HCT116 (cell line): ENCODE measurements around the gene BST2. TPM values are rescaled to one million over a fixed set of nuclear protein-coding genes. Genes with fewer than 3 reads are reported as not detected.

Source experiments
- ATAC-seq: fragments of 200-7000 bp; cut with Tn5 transposase; 2 replicates; pipeline ENCODE4 v1.9.1; 2020; ENCODE audit warnings: mild to moderate bottlenecking, moderate library complexity
- BruUV-seq: library from RNA; stranded (reverse); fragments of 400-500 nt; replicated peaks from 2 replicates; lab custom pipeline; 2021; lab: Mats Ljungman, UMichigan
- CTCF ChIA-PET: fragments of 300-600 bp; sonication (Branson Sonifier 250); formaldehyde crosslinking; loops from one replicate; lab custom pipeline; 2021; ENCODE audit warnings: antibody characterized with exemption; lab: Charles Lee
- POLR2A ChIA-PET: fragments of 300-600, 350-600 bp; sonication (Branson Sonifier 250); formaldehyde crosslinking; loops from one replicate; lab custom pipeline; 2021; ENCODE audit warnings: antibody characterized with exemption; lab: Charles Lee
- RAD21 ChIA-PET, 2 experiments: fragments of 300-600 bp; sonication (Branson Sonifier 250); formaldehyde crosslinking; loops; one replicate each; lab custom pipeline; 2023; ENCODE audit warnings: low total read pairs in 2 of 2; ENCODE audit not compliant: uncharacterized antibody in 2 of 2, unreplicated experiment in 2 of 2, low non-redundant PET in 1 of 2; lab: Charles Lee
- DNase-seq: peaks from one replicate; pipeline ENCODE4 v3.0.0-alpha.2; 2010; ENCODE audit warnings: low read depth, low spot score
- H2AFZ ChIP-seq: fragments of 200-600 bp; shearing (Covaris generic), sonication (generic); 2 replicates; pipeline ENCODE4 v1.6.1; 2017; ENCODE audit warnings: low read depth, mixed run types, mixed read lengths, antibody characterized with exemption, low read length; ENCODE audit not compliant: poor library complexity, severe bottlenecking
- H3K27ac ChIP-seq: 2 replicates; pipeline ENCODE4 v1.5.1; 2012; ENCODE audit warnings: low read depth, low read length
- H3K27me3 ChIP-seq: fragments of 200-600 bp; sonication (generic); 2 replicates; pipeline ENCODE4 v1.6.1; 2016; ENCODE audit warnings: mixed run types, low read length, mixed read lengths; ENCODE audit not compliant: insufficient read depth
- H3K36me3 ChIP-seq, 2 experiments: fragments of 200-500 bp in 1 of 2; fragments of 200-600 bp in 1 of 2; sonication (Bioruptor generic) in 1 of 2; sonication (generic) in 1 of 2; 2 replicates each; pipeline versions ENCODE4 v1.5.1 to v1.6.1; 2014 to 2016; ENCODE audit warnings: low read length in 2 of 2, inconsistent platforms in 1 of 2, mixed read lengths in 1 of 2, mixed run types in 1 of 2; ENCODE audit not compliant: insufficient read depth in 2 of 2, control insufficient read depth in 1 of 2
- H3K4me1 ChIP-seq, 2 experiments: fragments of 200-600 bp in 1 of 2; sonication (generic) in 1 of 2; 2 replicates each; pipeline versions ENCODE4 v1.5.1 to v1.6.1; 2012 to 2017; ENCODE audit warnings: low read length in 2 of 2, inconsistent platforms in 1 of 2, mild to moderate bottlenecking in 1 of 2, mixed read lengths in 1 of 2, mixed run types in 1 of 2, moderate library complexity in 1 of 2; ENCODE audit not compliant: insufficient read depth in 2 of 2, control insufficient read depth in 1 of 2
- H3K4me2 ChIP-seq: fragments of 200-600 bp; sonication (generic); 2 replicates; pipeline ENCODE4 v1.6.1; 2017; ENCODE audit warnings: mixed run types, low read length, mixed read lengths
- H3K4me3 ChIP-seq, 2 experiments: fragments of 200-600 bp in 1 of 2; sonication (generic) in 1 of 2; replicated peaks in 1 of 2; 2 replicates each; pipeline ENCODE4 v1.5.1; 2011 to 2016; ENCODE audit warnings: low read length in 2 of 2, control low read depth in 1 of 2, low read depth in 1 of 2, mild to moderate bottlenecking in 1 of 2, mixed read lengths in 1 of 2, mixed run types in 1 of 2
- H3K79me2 ChIP-seq: fragments of 200-600 bp; sonication (generic); 2 replicates; pipeline ENCODE4 v1.6.1; 2017; ENCODE audit warnings: mild to moderate bottlenecking, mixed run types, low read length, moderate library complexity, mixed read lengths; ENCODE audit not compliant: insufficient read depth
- H3K9ac ChIP-seq: fragments of 200-600 bp; sonication (generic); 2 replicates; pipeline ENCODE4 v1.6.1; 2016; ENCODE audit warnings: low read length, mixed read lengths
- H3K9me2 ChIP-seq: fragments of 200-600 bp; sonication (generic), shearing (Covaris generic); 2 replicates; pipeline ENCODE4 v1.6.1; 2017; ENCODE audit warnings: mixed run types, mild to moderate bottlenecking, moderate library complexity; ENCODE audit not compliant: insufficient read depth
- H3K9me3 ChIP-seq, 2 experiments: fragments of 200-500 bp in 1 of 2; fragments of 200-600 bp in 1 of 2; sonication (Bioruptor generic) in 1 of 2; sonication (generic) in 1 of 2; 2 replicates each; pipeline ENCODE4 v1.6.1; 2014 to 2017; ENCODE audit warnings: low read length in 2 of 2, mixed read lengths in 2 of 2, inconsistent platforms in 1 of 2, low read depth in 1 of 2, mild to moderate bottlenecking in 1 of 2, mixed run types in 1 of 2, moderate library complexity in 1 of 2; ENCODE audit not compliant: control insufficient read depth in 1 of 2, insufficient read depth in 1 of 2
- H4K20me1 ChIP-seq: fragments of 200-600 bp; sonication (generic), shearing (Covaris generic); 2 replicates; pipeline ENCODE4 v1.6.1; 2017; ENCODE audit warnings: mixed run types, mild to moderate bottlenecking, moderate library complexity; ENCODE audit not compliant: insufficient read depth
- CBX3 ChIP-seq: IDR thresholded peaks from 2 replicates; pipeline ENCODE4 v1.6.1; 2012; ENCODE audit warnings: low read depth
- CEBPB ChIP-seq: IDR thresholded peaks from 2 replicates; pipeline ENCODE4 v1.6.1; 2012; ENCODE audit warnings: low read depth
- EGR1 ChIP-seq: IDR thresholded peaks from 2 replicates; pipeline ENCODE4 v1.6.1; 2012; ENCODE audit warnings: low read depth
- ELF1 ChIP-seq: IDR thresholded peaks from 2 replicates; pipeline ENCODE4 v1.6.1; 2012; ENCODE audit warnings: low read depth, borderline replicate concordance
- FOSL1 ChIP-seq: IDR thresholded peaks from 2 replicates; pipeline ENCODE4 v1.6.1; 2012; ENCODE audit warnings: low read depth
- JUND ChIP-seq: IDR thresholded peaks from 2 replicates; pipeline ENCODE4 v1.6.1; 2012
- POLR2A ChIP-seq: IDR thresholded peaks from 2 replicates; pipeline ENCODE4 v1.7.0; 2011; ENCODE audit warnings: borderline replicate concordance; ENCODE audit not compliant: insufficient read depth, insufficient read length; ENCODE audit errors: extremely low read depth
- POLR2AphosphoS5 ChIP-seq: IDR thresholded peaks from 2 replicates; pipeline ENCODE4 v1.6.1; 2011; ENCODE audit warnings: mild to moderate bottlenecking, low read depth, low read length, moderate library complexity
- RAD21 ChIP-seq: IDR thresholded peaks from 2 replicates; pipeline ENCODE4 v1.6.1; 2012; ENCODE audit warnings: low read depth, mild to moderate bottlenecking
- SIN3A ChIP-seq: IDR thresholded peaks from 2 replicates; pipeline ENCODE4 v1.6.1; 2012; ENCODE audit warnings: low read depth
- TCF7L2 ChIP-seq: IDR thresholded peaks from 2 replicates; pipeline ENCODE4 v1.7.0; 2011; ENCODE audit warnings: borderline replicate concordance, inconsistent platforms; ENCODE audit not compliant: insufficient read depth, insufficient read length; ENCODE audit errors: extremely low read depth
- YY1 ChIP-seq: IDR thresholded peaks from 2 replicates; pipeline ENCODE4 v1.6.1; 2011; ENCODE audit warnings: low read length, low read depth, moderate library complexity, mild to moderate bottlenecking; ENCODE audit not compliant: insufficient replicate concordance; ENCODE audit errors: extremely low read depth
- ZNF274 ChIP-seq: fragments of 200-500 bp; sonication (Bioruptor generic); IDR thresholded peaks from 2 replicates; pipeline ENCODE4 v1.6.1; 2014; ENCODE audit warnings: mild to moderate bottlenecking, low read depth, low read length, inconsistent platforms
- intact Hi-C: fragments of 100-400 bp; cut with micrococcal nuclease; formaldehyde crosslinking; loops from 2 replicates; pipeline ENCODE4 v1.10.0; 2022
- total RNA-seq: library from RNA; stranded (reverse); gene quantifications from one replicate; pipeline ENCODE4 v1.2.1, GENCODE V29; 2021; ENCODE audit not compliant: unreplicated experiment
- TF ChIP-seq, protein P1 (sequence below): IDR thresholded peaks from 2 replicates; pipeline ENCODE4 v1.6.1; 2012
- TF ChIP-seq, protein P2 (sequence below): IDR thresholded peaks from 2 replicates; pipeline ENCODE4 v1.6.1; 2011; ENCODE audit warnings: mild to moderate bottlenecking, low read length, moderate library complexity; ENCODE audit not compliant: insufficient replicate concordance; ENCODE audit errors: extremely low read depth
- TF ChIP-seq, protein P3 (sequence below): IDR thresholded peaks from 2 replicates; pipeline ENCODE4 v1.6.1; 2012

BST2 gene
- total RNA-seq, 1 experiment from 2014 or later, result 5.4 TPM

DNA sequence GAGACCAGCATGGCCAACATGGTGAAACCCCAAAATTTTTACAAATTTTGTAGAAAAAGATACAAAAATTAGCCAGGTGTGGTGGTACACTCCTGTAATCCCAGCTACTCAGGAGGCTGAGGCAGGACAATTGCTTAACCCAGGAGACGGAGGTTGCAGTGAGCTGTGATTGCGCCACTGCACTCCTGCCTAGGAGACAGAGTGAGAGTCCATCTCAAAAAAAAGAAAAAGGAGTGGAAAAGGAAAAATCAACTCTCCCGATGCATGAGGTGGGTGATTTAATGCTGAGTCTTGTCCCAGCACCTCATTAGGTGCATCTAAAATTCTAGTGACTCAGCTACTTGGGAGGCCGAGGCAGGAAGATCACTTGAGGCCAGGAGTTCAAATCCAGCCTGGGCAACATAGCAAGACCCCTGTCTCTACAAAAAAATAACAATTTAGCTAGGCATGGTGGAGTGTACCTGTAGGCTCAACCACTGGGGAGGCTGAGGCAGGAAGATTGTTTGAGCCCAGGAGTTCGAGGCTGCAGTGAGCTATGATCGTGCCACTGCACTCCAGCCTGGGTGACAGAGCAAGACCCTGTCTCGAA lies 48.3 kb downstream of the BST2 start:
- no peak overlapping the region for H2AFZ ChIP-seq
- no peaks in the 10 kb centered on the region for H3K9me3 ChIP-seq
- H3K9ac ChIP-seq, result no peak overlapping the region
- intact Hi-C loops, result no loop called here
- ChIA-PET CTCF (interaction anchor here (1.0 to 1.8 kb wide), 2 partner anchors 9 to 12 kb away, joined by 4 read pairs; no protein-coding TSS in a partner anchor), POLR2A (no interaction called here), RAD21 (no interaction called here)
- H3K27me3 ChIP-seq, result no peaks in the 10 kb centered on the region
- H3K4me3 ChIP-seq, result no peak overlapping the region
- H3K27ac ChIP-seq, result no peak overlapping the region
- no peak for DNase-seq
- H3K4me2 ChIP-seq, result no peak overlapping the region
- no TSS peak for BruUV-seq
- no peaks in the 10 kb centered on the region for H3K36me3 ChIP-seq
- no peaks in the 10 kb centered on the region for H3K9me2 ChIP-seq
- H3K4me1 ChIP-seq, result peaks cover 6 to 10% of the 10 kb centered on the region in 2 experiments; a peak in 3 of 4 replicates
- no peaks in the 10 kb centered on the region for H3K79me2 ChIP-seq
- no peaks in the 10 kb centered on the region for H4K20me1 ChIP-seq
- no peak for ATAC-seq
- TF ChIP-seq RAD21, result no peak
- TF ChIP-seq FOSL1, result no peak
- TF ChIP-seq, protein P1, sequence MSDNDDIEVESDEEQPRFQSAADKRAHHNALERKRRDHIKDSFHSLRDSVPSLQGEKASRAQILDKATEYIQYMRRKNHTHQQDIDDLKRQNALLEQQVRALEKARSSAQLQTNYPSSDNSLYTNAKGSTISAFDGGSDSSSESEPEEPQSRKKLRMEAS, result no peak
- TF ChIP-seq YY1, result no peak
- no peak for TF ChIP-seq ZNF274
- TF ChIP-seq CBX3, result no peak
- no peak for TF ChIP-seq ELF1
- TF ChIP-seq EGR1, result no peak
- TF ChIP-seq CEBPB, result no peak
- no peak for TF ChIP-seq TCF7L2
- TF ChIP-seq, protein P2, sequence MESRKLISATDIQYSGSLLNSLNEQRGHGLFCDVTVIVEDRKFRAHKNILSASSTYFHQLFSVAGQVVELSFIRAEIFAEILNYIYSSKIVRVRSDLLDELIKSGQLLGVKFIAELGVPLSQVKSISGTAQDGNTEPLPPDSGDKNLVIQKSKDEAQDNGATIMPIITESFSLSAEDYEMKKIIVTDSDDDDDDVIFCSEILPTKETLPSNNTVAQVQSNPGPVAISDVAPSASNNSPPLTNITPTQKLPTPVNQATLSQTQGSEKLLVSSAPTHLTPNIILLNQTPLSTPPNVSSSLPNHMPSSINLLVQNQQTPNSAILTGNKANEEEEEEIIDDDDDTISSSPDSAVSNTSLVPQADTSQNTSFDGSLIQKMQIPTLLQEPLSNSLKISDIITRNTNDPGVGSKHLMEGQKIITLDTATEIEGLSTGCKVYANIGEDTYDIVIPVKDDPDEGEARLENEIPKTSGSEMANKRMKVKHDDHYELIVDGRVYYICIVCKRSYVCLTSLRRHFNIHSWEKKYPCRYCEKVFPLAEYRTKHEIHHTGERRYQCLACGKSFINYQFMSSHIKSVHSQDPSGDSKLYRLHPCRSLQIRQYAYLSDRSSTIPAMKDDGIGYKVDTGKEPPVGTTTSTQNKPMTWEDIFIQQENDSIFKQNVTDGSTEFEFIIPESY, result no peak
- TF ChIP-seq JUND, result no peak
- no peak for TF ChIP-seq POLR2AphosphoS5
- TF ChIP-seq SIN3A, result no peak
- TF ChIP-seq, protein P3, sequence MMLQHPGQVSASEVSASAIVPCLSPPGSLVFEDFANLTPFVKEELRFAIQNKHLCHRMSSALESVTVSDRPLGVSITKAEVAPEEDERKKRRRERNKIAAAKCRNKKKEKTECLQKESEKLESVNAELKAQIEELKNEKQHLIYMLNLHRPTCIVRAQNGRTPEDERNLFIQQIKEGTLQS, result no peak
- no peak for TF ChIP-seq POLR2A
